Measurements from ENCODE around the gene TOR2A. TPM values are rescaled to one million over a fixed set of nuclear protein-coding genes. Genes with fewer than 3 reads are reported as not detected.
"Not testable (repeated sequence)": the region's sequence is repeated elsewhere in the genome, so short reads cannot be mapped to it uniquely, and the experiment has no call there.

Gene TOR2A
- polyA plus RNA-seq, 1 donor: 8.1 TPM

DNA sequence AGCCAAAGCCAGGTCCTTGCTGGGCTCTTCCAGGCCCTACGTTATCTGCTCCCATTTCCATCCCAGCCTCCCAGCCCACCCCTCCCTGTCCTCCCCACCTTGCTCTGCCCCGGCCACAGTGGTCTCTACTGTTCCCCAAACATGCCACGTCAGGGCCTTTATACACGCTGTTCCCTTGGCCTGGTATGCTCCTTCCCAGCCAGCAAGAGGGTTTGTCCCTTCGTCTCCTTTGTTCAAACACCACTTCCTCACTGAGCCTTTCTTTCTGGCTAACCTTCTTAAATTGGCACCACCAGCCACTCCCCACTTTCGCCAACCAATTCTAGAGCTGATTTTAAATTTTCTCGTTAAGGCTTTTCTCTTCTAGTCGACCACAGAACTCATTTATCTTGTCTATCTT lies 33.6 kb upstream of the TOR2A start:
- no peak for DNase-seq (ENCODE audit: low read depth)

- no peak for DNase-seq (ENCODE audit: low read depth)
Observed at GRCh38 chr9:127767909-127768331, 32.8 kb upstream of the TOR2A start.

- DNase-seq (ENCODE audit: low read depth): no peak
Observed at GRCh38 chr9:127767410-127767809, 32.3 kb upstream of the TOR2A start.

DNA sequence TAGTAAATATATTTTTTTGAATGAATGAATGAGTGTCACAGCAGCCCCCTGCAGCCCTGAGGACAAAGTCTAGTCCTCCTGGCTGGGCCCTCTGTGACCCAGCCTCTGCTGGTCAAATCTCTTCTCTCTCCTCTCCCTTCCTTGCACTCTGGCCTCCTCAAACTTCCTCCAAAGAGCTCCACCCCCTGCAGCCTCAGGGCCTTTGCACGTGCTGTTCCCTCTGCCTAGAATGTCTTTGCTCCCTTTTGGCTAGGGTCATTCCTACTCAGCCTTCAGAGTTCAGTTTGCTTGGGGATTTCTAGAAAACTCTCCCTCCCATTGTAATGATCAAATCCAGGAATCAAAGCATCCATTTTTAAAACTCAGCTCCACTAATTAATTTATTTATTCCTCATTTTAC lies 30.3 kb upstream of the TOR2A start:
- no peak for DNase-seq (ENCODE audit: low read depth)

- DNase-seq (ENCODE audit: low read depth): no peak
Observed at GRCh38 chr9:127763918-127764384, 28.9 kb upstream of the TOR2A start.

DNA sequence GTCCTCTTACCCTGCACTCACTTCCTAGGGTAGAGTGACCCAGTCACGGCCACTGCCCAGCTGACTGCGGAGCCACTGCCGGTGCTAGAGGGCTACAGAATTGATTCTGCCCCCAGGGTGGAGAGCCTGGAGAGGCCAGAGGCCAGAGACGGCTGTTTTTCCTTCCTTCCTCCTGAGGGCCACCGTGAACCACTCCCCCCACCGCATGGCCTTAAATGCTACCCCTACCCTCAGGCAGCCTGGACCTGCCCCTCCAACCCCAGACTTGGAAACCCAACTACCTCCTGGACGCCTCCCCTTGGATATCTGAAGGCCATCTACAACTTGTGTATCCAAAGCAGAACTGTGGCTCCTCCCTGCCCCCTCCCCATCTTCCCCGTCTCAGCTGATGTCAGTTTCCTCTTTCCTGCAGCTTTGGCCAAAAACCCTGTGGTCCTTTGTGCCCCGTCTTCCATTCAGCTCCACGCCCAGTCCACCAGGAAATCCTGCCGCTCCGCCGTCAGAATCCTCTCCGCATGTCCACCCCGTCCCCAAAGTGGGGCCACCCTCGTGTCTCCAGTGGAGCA lies 27.1 kb upstream of the TOR2A start:
- DNase-seq (ENCODE audit: low read depth): no peak

DNA sequence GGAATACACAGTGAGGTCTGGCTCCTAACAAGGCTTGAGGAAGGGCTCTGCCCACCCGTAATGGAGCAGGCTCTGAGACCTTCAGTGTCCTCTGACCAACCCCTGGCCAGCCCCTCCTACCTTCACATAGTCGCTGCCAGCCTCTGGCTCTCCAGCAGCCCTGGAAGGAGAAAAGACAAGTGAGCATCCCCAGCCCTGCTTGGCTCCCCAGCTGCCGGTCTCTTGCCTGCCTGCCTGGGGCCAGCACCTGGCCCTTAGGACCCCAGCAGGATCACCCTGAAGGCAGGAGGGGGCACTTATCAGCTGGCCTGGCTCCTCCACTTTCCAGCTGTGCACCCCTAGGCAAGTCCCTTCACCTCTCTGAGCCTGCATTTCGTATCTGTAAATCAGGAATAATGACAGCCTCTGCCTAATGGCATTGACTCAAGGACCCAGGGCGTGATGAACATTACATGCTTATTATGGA lies 26.4 kb upstream of the TOR2A start:
- DNase-seq (ENCODE audit: low read depth): no peak

- no peak for DNase-seq (ENCODE audit: low read depth)
Observed at GRCh38 chr9:127761061-127761460, 26.0 kb upstream of the TOR2A start.

DNA sequence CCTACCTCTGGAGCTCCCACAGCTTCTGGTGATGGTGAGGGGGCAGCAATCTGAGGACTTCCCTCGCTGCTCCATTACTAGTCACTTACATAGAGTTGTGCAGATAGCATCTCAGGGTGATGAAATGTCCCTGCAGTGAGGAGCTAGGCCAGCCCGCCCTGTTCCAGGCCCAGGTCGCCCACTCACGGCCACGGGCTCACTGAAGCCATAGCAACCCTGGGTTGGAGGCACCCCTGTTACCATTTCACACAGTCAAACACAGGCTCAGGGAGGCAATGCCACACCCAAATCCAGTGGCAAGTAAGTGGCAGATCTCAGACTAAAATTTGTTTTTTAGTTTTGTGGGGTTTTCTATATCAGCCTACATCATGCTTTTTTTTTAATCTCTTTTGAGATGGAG lies 23.7 kb upstream of the TOR2A start:
- DNase-seq (ENCODE audit: low read depth): no peak

- not testable (repeated sequence) for DNase-seq (ENCODE audit: low read depth)
Observed at GRCh38 chr9:127756776-127757175, 21.7 kb upstream of the TOR2A start.

GRCh38 chr9:127756233-127756632 lies 21.1 kb upstream of the TOR2A start:
- no peak for DNase-seq (ENCODE audit: low read depth)

DNA sequence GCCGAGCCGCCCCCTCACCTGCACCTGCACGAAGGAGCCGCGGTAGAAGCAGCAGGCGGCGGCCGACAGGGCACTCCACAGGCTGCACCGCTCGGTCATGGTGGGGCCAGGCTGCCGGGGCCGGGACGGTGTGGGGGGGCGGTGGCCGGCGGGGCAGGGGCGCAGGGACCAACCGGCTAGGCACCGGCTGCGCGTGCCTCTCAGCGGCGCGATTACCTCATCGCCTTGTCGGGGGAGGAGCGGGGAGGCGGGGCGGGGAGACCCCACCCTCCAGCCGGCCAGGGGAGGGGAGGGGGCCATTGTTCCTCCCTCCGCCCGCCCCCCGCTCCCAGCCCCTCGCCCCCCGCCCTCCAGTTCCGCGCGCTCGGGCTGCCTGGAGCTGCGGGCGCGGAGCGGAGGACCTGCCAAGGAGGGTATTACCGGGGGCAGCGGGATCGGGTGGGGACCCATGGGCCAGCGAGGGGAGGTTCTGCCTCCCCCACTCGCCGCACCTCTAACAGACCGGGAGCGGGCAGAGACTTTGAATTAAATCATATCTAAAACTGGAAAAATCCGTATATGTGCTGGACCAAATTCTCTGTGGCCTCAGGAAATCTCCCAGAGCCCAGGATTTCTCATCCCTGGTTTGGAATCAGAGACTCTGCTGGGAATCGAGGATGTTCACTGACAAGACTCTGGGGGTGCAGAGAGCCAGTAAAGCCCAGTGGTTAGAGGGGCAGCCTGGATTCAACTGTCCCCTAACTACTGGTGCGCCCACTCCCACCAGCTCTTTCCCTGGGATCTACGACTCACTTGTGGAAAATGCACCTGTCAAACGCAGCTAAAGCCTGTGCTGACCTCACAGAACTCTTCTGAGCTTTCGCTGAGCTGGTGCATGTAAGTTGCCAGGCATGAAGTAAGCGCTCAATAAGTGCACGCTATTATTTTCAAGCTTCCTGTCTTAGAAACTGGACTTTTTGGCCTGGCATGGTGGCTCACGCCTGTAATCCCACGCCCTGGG lies 20.3 kb upstream of the TOR2A start:
- DNase-seq (ENCODE audit: low read depth): no peak

DNA sequence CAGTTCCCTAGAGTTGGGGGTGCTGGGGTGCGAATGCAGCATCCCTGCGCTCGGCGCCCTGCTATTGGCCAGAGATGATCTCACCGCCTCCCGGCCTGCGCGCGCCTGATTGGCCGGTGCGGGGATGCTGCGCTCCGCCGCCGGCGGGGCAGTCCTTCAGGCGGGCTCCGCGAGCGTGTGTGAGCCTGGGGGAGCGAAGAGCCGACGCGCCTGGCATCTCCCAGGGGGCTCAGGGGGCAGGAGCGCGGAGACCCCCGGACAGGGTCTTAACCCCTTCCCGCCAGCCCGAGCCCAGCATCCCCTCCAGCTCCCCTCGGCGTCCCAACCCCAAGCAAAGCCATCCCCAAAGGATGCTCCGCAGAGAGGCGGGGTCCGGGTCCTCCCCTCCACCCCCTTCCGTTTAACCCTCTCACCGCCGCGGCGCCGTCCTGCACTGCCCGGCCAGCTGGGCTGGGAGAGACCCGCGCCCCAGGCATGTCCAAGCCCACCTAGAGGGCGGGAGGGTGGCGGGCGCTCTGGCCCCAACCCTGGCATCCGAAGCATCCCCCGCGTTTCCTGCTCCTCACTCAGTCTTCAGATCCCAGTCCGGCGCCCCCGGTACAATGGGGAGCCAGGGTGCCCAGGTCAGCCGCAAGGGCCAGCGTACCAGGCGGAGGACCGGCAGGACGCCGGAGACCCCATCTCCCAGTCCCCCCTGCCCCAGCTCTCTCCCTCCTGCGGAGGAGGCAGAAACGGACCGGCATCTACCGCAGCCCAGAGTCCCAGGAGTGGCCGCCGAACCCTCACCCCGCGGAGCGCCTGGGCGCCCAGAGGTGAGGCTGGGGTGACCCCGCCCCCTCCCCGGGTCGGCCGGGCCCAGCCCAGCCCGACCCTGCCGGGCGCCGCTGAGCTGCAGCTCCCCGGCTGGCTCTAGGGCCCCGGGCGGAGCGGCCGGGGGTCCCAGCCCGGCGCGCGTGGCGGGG lies 19.3 kb upstream of the TOR2A start:
- no peak for DNase-seq (ENCODE audit: low read depth)

DNA sequence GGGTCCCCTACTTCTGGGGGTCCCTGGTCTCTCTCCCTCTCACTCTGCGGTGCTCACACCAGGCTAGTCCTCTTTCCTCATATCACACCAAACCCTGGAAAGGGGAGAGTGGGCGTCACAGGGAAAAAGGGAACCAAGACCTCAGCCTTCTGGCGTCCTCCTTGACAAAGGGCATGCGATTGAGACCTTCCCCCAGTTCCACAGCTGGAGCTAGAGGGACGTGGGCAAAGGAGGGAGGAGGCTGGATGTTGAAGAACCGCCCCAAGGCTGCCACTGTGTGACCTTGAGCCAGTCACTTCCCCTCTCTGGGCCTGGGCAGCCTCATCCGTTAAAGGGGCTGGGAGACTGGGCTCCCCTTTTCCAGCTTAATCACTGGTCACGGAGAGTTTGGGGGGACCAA lies 18.5 kb upstream of the TOR2A start:
- no peak for DNase-seq (ENCODE audit: low read depth)

DNA sequence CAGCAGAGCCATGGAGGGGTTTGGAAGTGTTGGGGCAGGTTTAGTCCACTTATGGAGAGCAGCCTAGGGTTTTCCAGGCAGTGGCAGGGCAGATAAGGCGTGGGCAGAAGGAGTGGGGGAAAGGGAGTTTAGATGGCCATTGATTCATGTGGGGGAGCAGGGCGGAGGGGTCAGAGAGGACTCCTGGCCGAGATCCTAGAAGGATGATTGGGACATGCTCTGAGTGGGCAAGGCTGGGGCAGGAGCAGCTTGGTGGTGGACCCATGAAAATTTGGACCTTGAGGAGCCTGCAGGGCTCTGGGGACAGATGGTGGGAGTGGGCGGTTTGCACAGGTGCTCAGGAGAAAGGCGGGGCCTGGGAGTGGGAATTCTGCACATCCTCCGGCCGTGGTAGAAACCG lies 18.1 kb upstream of the TOR2A start:
- no peak for DNase-seq (ENCODE audit: low read depth)

DNA sequence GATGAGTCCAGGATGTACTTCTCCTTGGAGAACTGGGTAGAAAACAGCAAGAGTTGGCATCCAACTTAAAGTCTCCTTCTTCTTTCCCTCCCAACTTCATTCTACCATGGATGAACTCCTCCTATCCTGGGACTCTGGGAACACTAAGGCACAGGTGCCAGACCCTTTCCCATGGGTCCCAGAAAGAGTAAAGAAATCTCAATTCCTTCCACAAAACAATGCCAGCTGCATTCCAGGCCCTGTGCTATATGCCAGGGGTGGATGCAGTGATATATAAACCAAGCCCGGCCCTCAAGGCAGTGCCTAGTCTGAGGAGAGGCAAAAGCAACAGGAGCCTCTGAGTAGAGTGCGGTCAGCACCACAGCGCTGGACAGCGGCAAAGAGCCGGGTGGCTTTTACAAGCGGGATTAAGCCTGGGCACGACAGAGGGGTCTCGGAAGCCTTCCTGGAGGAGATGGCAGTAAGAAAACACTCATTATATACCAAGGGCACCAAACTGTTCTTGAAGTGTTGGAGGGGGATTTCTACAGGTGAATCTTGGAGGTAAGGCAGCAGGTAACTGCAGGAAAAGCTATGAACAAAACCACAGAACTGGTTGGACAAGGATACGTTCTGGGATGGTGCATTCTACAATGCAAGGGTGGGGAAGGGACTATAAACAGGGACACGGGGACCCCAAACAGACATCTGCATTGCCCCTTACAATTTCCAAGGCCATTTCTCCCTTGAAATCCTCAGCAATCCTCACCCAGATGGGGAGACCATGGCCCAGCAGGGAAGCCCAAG lies 16.4 kb upstream of the TOR2A start:
- DNase-seq (ENCODE audit: low read depth): no peak

GRCh38 chr9:127749090-127749787 lies 14.1 kb upstream of the TOR2A start:
- DNase-seq (ENCODE audit: low read depth): no peak

DNA sequence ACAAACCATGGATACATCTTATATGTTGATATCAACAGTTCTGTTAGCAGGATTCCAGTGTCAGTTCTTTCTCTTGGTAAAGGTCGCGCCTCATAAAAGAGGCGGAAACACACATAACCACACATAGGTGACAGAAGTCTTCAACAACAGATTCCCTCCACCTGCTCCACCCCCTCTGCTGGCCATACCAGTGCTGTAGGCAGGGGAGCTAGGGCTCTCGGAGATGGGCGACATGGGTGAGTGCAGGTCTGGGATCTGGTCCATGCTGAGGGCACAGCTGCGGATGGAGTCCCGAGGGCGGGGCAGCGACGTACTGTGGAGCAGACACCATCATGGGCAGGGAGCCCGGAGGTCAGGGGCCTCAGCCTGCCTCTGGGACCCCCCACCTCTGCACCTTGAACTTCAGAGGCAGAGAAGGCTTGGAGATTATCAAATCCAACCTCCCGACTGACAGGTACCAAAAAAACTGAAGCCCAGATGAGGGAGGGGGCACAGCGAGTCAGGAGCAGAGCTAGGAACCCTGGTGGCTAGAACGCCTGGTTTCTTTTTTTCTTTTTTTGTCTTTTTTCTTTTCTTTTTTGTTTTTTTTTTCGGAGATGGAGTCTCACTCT lies 12.0 kb upstream of the TOR2A start:
- no peak for DNase-seq (ENCODE audit: low read depth)

GRCh38 chr9:127744398-127745110 lies 9.5 kb upstream of the TOR2A start:
- DNase-seq (ENCODE audit: low read depth): no peak
